ENCODE measurements around the gene DSG3.

DNA sequence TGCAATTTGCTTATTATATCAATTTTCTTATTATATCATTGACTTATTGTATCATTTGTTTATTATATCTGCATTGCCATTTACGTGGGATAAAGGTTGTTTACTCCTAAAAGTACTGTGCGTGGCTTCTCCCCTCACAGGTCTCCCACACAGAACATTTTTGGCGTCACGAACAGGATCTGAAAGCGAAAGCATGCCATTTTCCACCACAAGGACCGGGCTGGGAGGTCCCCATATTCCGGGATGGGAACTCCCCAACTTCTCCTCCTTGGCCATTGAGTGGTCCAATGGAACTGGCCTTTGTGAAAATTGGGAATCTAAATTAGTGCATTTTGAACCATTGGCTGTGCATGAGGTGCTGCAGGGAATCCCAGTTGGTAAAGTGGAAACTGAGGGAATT lies 45.6 kb downstream of the DSG3 start:
- TF ChIP-seq, protein P1, sequence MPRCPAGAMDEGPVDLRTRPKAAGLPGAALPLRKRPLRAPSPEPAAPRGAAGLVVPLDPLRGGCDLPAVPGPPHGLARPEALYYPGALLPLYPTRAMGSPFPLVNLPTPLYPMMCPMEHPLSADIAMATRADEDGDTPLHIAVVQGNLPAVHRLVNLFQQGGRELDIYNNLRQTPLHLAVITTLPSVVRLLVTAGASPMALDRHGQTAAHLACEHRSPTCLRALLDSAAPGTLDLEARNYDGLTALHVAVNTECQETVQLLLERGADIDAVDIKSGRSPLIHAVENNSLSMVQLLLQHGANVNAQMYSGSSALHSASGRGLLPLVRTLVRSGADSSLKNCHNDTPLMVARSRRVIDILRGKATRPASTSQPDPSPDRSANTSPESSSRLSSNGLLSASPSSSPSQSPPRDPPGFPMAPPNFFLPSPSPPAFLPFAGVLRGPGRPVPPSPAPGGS (CRISPR knock-in tag; IDR thresholded peaks at IDR 0.05): no peak
- TF ChIP-seq REXO4 (CRISPR knock-in tag; IDR thresholded peaks at IDR 0.05; ENCODE audit: borderline replicate concordance) (no peak), HMG20A (CRISPR knock-in tag; IDR thresholded peaks at IDR 0.05; ENCODE audit: borderline replicate concordance) (no peak), KLF16 (CRISPR knock-in tag; IDR thresholded peaks at IDR 0.05) (no peak), ZNF230 (CRISPR knock-in tag; IDR thresholded peaks at IDR 0.05) (no peak), SMAD1 (CRISPR knock-in tag; IDR thresholded peaks at IDR 0.05; ENCODE audit: borderline replicate concordance, low read depth) (no peak)
- TF ChIP-seq, protein P2, sequence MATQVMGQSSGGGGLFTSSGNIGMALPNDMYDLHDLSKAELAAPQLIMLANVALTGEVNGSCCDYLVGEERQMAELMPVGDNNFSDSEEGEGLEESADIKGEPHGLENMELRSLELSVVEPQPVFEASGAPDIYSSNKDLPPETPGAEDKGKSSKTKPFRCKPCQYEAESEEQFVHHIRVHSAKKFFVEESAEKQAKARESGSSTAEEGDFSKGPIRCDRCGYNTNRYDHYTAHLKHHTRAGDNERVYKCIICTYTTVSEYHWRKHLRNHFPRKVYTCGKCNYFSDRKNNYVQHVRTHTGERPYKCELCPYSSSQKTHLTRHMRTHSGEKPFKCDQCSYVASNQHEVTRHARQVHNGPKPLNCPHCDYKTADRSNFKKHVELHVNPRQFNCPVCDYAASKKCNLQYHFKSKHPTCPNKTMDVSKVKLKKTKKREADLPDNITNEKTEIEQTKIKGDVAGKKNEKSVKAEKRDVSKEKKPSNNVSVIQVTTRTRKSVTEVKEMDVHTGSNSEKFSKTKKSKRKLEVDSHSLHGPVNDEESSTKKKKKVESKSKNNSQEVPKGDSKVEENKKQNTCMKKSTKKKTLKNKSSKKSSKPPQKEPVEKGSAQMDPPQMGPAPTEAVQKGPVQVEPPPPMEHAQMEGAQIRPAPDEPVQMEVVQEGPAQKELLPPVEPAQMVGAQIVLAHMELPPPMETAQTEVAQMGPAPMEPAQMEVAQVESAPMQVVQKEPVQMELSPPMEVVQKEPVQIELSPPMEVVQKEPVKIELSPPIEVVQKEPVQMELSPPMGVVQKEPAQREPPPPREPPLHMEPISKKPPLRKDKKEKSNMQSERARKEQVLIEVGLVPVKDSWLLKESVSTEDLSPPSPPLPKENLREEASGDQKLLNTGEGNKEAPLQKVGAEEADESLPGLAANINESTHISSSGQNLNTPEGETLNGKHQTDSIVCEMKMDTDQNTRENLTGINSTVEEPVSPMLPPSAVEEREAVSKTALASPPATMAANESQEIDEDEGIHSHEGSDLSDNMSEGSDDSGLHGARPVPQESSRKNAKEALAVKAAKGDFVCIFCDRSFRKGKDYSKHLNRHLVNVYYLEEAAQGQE (IDR thresholded peaks at IDR 0.05; ENCODE audit: borderline replicate concordance in 1 of 2, low read depth in 1 of 2, low read length in 2 of 2): no peak
- TF ChIP-seq, protein P3, sequence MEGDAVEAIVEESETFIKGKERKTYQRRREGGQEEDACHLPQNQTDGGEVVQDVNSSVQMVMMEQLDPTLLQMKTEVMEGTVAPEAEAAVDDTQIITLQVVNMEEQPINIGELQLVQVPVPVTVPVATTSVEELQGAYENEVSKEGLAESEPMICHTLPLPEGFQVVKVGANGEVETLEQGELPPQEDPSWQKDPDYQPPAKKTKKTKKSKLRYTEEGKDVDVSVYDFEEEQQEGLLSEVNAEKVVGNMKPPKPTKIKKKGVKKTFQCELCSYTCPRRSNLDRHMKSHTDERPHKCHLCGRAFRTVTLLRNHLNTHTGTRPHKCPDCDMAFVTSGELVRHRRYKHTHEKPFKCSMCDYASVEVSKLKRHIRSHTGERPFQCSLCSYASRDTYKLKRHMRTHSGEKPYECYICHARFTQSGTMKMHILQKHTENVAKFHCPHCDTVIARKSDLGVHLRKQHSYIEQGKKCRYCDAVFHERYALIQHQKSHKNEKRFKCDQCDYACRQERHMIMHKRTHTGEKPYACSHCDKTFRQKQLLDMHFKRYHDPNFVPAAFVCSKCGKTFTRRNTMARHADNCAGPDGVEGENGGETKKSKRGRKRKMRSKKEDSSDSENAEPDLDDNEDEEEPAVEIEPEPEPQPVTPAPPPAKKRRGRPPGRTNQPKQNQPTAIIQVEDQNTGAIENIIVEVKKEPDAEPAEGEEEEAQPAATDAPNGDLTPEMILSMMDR (CRISPR knock-in tag; IDR thresholded peaks at IDR 0.05): no peak
